RWPE1 (cell line): ENCODE results near the gene SEMA5A.

ENCODE experiments used
- CTCF ChIA-PET: fragments of 350-600 bp; sonication (Branson Sonifier 250); formaldehyde crosslinking; extraction: SDS; loops from one replicate; lab custom pipeline; 2021; lab: Yijun Ruan, JAX
- POLR2A ChIA-PET: fragments of 400-600 bp; formaldehyde crosslinking; extraction: SDS; loops from one replicate; lab custom pipeline; 2020; ENCODE audit warnings: antibody characterized with exemption; ENCODE audit not compliant: low non-redundant PET; lab: Yijun Ruan, JAX
- DNase-seq: peaks from one replicate; pipeline ENCODE4 v3.0.0; 2012; ENCODE audit warnings: low spot score
- H3K27ac ChIP-seq: fragments of 450-650 bp; 2 replicates; pipeline ENCODE4 v1.5.1; 2017
- TF ChIP-seq, protein P1 (sequence below): fragments of 450-650 bp; conservative IDR thresholded peaks from 2 replicates; pipeline ENCODE4 v1.5.1; 2017; ENCODE audit warnings: low read depth, mild to moderate bottlenecking

The SEMA5A gene

DNA sequence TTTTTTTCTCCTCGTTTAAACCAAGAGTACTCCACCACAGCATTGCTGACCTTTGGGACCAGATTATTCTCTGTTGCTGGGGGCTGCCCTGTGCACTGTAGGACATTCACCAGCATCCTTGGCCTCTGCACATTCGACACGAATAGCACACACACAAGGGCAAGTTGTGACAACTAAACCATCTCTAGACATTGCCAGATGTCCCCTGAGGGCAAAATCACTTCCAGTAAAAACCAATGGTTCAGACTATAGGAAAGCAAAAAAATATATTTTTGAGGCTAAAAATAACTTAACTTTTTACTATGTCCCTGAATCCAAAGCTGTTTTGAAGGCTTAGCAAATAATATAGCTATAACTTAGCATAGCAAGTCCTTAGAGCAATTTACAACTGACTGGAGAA is 65.9 kb downstream of the SEMA5A start:
- ChIA-PET CTCF (no interaction called here), POLR2A (no interaction called here)
- TF ChIP-seq, protein P1, sequence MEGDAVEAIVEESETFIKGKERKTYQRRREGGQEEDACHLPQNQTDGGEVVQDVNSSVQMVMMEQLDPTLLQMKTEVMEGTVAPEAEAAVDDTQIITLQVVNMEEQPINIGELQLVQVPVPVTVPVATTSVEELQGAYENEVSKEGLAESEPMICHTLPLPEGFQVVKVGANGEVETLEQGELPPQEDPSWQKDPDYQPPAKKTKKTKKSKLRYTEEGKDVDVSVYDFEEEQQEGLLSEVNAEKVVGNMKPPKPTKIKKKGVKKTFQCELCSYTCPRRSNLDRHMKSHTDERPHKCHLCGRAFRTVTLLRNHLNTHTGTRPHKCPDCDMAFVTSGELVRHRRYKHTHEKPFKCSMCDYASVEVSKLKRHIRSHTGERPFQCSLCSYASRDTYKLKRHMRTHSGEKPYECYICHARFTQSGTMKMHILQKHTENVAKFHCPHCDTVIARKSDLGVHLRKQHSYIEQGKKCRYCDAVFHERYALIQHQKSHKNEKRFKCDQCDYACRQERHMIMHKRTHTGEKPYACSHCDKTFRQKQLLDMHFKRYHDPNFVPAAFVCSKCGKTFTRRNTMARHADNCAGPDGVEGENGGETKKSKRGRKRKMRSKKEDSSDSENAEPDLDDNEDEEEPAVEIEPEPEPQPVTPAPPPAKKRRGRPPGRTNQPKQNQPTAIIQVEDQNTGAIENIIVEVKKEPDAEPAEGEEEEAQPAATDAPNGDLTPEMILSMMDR = no peak
- DNase-seq = no peak
- no peak overlapping the region for H3K27ac ChIP-seq

- H3K27ac ChIP-seq = no peak overlapping the region
- ChIA-PET POLR2A (no interaction called here), CTCF (no interaction called here)
- TF ChIP-seq, protein P1 = no peak
- DNase-seq = no peak
Measured at GRCh38 chr5:9479361-9479760, 66.5 kb downstream of the SEMA5A start.

DNA sequence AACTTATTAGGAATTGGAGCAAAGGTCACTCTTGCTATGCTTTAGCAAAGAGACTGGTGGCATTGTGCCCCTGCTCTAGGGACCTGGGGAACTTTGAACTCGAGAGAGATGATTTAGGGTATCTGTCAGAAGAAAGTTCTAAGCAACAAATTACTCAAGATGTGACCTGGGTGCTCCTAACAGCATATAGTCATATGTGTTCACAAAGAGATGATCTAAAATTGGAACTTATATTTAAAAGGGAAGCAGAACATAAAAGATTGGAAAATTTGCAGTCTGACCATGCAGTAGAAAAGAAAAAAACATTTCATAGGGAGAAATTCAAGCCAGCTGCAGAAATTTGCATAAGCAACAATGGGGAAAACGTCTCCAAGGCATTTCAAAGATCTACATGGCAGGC is 68.3 kb downstream of the SEMA5A start:
- ChIA-PET CTCF (no interaction called here), POLR2A (no interaction called here)
- no peak overlapping the region for H3K27ac ChIP-seq
- TF ChIP-seq, protein P1 = no peak
- no peak for DNase-seq

GRCh38 chr5:9474219-9475002 is 71.5 kb downstream of the SEMA5A start:
- ChIA-PET CTCF (no interaction called here), POLR2A (no interaction called here)
- TF ChIP-seq, protein P1 = no peak

DNA sequence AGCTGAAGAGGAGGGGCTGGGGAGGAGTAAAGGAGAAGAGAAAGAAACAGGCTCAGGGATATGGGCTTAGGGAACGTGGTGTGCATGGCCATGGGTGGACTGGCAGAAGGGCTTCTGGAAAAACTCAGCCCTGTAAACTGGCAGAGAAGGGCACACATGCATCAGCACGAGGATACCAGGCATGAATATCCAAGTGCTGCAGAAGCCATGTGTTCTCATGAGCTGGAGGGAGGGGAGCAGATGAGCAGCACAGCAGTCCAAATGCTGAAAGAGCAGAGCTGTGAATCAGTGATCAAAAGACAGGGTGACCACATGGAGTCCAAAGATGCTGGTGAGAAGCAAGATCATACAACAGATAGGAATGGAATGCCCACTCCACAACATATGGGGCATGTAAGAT is 72.3 kb downstream of the SEMA5A start:
- H3K27ac ChIP-seq = no peak overlapping the region
- ChIA-PET CTCF (no interaction called here), POLR2A (no interaction called here)
- TF ChIP-seq, protein P1 = no peak
- DNase-seq = no peak

More at GRCh38 chr5:9474219-9475002, 71.5 kb downstream of the SEMA5A start:
- no peak overlapping the region for H3K27ac ChIP-seq
- DNase-seq = no peak

- no peak for DNase-seq
- ChIA-PET POLR2A (no interaction called here), CTCF (no interaction called here)
- TF ChIP-seq, protein P1 = no peak
- H3K27ac ChIP-seq = no peak overlapping the region
Measured at GRCh38 chr5:9470410-9470809, 75.5 kb downstream of the SEMA5A start.
